A549 (cell line): ENCODE data around the gene UBE2S.

Experiments used
- BHLHE40 ChIP-seq: IDR thresholded peaks from 2 replicates; pipeline ENCODE4 v1.6.1; 2012; ENCODE audit warnings: low read depth, low read length, inconsistent platforms
- CBX2 ChIP-seq: fragments of 200-600 bp; sonication (generic); IDR thresholded peaks from 2 replicates; pipeline ENCODE4 v1.6.1; 2016; ENCODE audit warnings: low read depth, mild to moderate bottlenecking, borderline replicate concordance
- CHD4 ChIP-seq: fragments of 200-600 bp; sonication (generic); IDR thresholded peaks from 2 replicates; pipeline ENCODE4 v1.6.1; 2016; ENCODE audit warnings: antibody characterized with exemption, mild to moderate bottlenecking, borderline replicate concordance
- CTCF ChIP-seq: fragments of >200 bp; sonication (Bioruptor Twin); formaldehyde crosslinking; IDR thresholded peaks from 3 replicates; pipeline ENCODE4 v1.5.1; 2016
- EP300 ChIP-seq, 2 experiments: fragments of >200 bp; sonication (Bioruptor Twin); formaldehyde crosslinking; IDR thresholded peaks; 2 replicates in 1 of 2; 3 replicates in 1 of 2; pipeline ENCODE4 v1.6.1; 2016 to 2017
- GATA3 ChIP-seq: IDR thresholded peaks from 2 replicates; pipeline ENCODE4 v1.6.1; 2012; ENCODE audit warnings: borderline replicate concordance
- HDAC2 ChIP-seq: fragments of 200-600 bp; sonication (generic); IDR thresholded peaks from 2 replicates; pipeline ENCODE4 v1.6.1; 2016
- HMGXB4 ChIP-seq: fragments of 250-450 bp; sonication (Bioruptor Pico); IDR thresholded peaks from 2 replicates; pipeline ENCODE4 v1.5.0; 2021; ENCODE audit warnings: mild to moderate bottlenecking, moderate library complexity, borderline replicate concordance
- MYC ChIP-seq: IDR thresholded peaks from 2 replicates; pipeline ENCODE4 v1.6.1; 2012; ENCODE audit warnings: mild to moderate bottlenecking, inconsistent platforms, low read length, improper control_type of control experiment, borderline replicate concordance
- NFE2L2 ChIP-seq: fragments of 150-350 bp; conservative IDR thresholded peaks from 2 replicates; pipeline ENCODE4 v1.6.1; 2014; ENCODE audit warnings: low read length
- POLR2A ChIP-seq: IDR thresholded peaks from 2 replicates; pipeline ENCODE4 v1.6.1; 2012; ENCODE audit warnings: mild to moderate bottlenecking, low read length
- POLR2AphosphoS2 ChIP-seq: conservative IDR thresholded peaks from 2 replicates; pipeline ENCODE4 v1.6.1; 2012; ENCODE audit warnings: low read length, improper control_type of control experiment, inconsistent platforms
- RNF2 ChIP-seq: fragments of 200-600 bp; sonication (generic); IDR thresholded peaks from 2 replicates; pipeline ENCODE4 v1.6.1; 2016; ENCODE audit warnings: low read depth, mild to moderate bottlenecking, antibody characterized with exemption, moderate library complexity, borderline replicate concordance
- SMC3 ChIP-seq: fragments of >200 bp; sonication (Bioruptor Twin); formaldehyde crosslinking; IDR thresholded peaks from 3 replicates; pipeline ENCODE4 v1.6.1; 2018; ENCODE audit warnings: inconsistent platforms

GRCh38 chr19:55431183-55431582 lies 23.6 kb upstream of the UBE2S start:
- TF ChIP-seq SMC3 (no peak), CTCF (no peak), HDAC2 (no peak), EP300 (IDR thresholded peaks at IDR 0.05) (no peak), HMGXB4 (no peak), POLR2A (no peak), POLR2AphosphoS2 (no peak), CBX2 (no peak), MYC (no peak), RNF2 (no peak), BHLHE40 (no peak), NFE2L2 (no peak), GATA3 (no peak), CHD4 (no peak)
